CD14-positive monocyte (primary cell): ENCODE data around the gene CDA. TPM values are rescaled to one million over a fixed set of nuclear protein-coding genes. Genes with fewer than 3 reads are reported as not detected.

ENCODE experiments used
- DNase-seq, 3 donors: peaks; one replicate each; pipeline ENCODE4 v3.0.0-alpha.2; 2011 to 2022
- H2AFZ ChIP-seq: 2 replicates; pipeline ENCODE4 v1.6.0; 2012; ENCODE audit warnings: mild to moderate bottlenecking, low read depth, low read length, inconsistent platforms; ENCODE audit not compliant: insufficient read depth, poor library complexity, severe bottlenecking
- H3K27ac ChIP-seq, 2 donors: 1 replicate in 1 of 2; 2 replicates in 1 of 2; pipeline ENCODE4 v1.5.1; 2012 to 2013; ENCODE audit warnings: low read length in 2 of 2, control low read depth in 1 of 2, inconsistent platforms in 1 of 2, low read depth in 1 of 2, mild to moderate bottlenecking in 1 of 2
- H3K27me3 ChIP-seq, 2 donors: one replicate each; pipeline versions ENCODE4 v1.6.0 to v1.6.1; 2011 to 2013; ENCODE audit warnings: low read length in 2 of 2; ENCODE audit not compliant: control insufficient read depth in 2 of 2, insufficient read depth in 2 of 2
- H3K36me3 ChIP-seq, 2 donors: replicated peaks in 1 of 2; 1 replicate in 1 of 2; 2 replicates in 1 of 2; pipeline versions ENCODE4 v1.5.1 to v1.6.1; 2012 to 2013; ENCODE audit warnings: low read length in 2 of 2, control low read depth in 1 of 2, inconsistent platforms in 1 of 2, mild to moderate bottlenecking in 1 of 2; ENCODE audit not compliant: insufficient read depth in 2 of 2, control insufficient read depth in 1 of 2
- H3K4me1 ChIP-seq, 2 donors: 1 replicate in 1 of 2; 2 replicates in 1 of 2; pipeline versions ENCODE4 v1.5.1 to v1.6.1; 2012 to 2013; ENCODE audit warnings: low read length in 2 of 2, control low read depth in 1 of 2, inconsistent platforms in 1 of 2, mild to moderate bottlenecking in 1 of 2, moderate library complexity in 1 of 2; ENCODE audit not compliant: insufficient read depth in 2 of 2, control insufficient read depth in 1 of 2
- H3K4me2 ChIP-seq: replicated peaks from 2 replicates; pipeline ENCODE3; 2012; ENCODE audit warnings: low read length, moderate library complexity, mild to moderate bottlenecking; ENCODE audit not compliant: poor library complexity, severe bottlenecking; ENCODE audit errors: extremely low read depth
- H3K4me3 ChIP-seq, 3 experiments: fragments of 200-600 bp in 1 of 3; sonication (generic) in 1 of 3; replicated peaks in 1 of 3; 1 replicate in 2 of 3; 2 replicates in 1 of 3; pipeline ENCODE4 v1.5.1; 2011 to 2013; ENCODE audit warnings: low read length in 3 of 3, mild to moderate bottlenecking in 3 of 3, control low read depth in 2 of 3, low read depth in 2 of 3, inconsistent platforms in 1 of 3, moderate library complexity in 1 of 3
- H3K79me2 ChIP-seq: 2 replicates; pipeline ENCODE4 v1.6.0; 2012; ENCODE audit warnings: mild to moderate bottlenecking, control low read depth, inconsistent platforms, low read length, moderate library complexity; ENCODE audit not compliant: insufficient read depth
- H3K9ac ChIP-seq: 2 replicates; pipeline ENCODE4 v1.6.0; 2017; ENCODE audit warnings: low read length, mild to moderate bottlenecking; ENCODE audit not compliant: insufficient read depth, poor library complexity, severe bottlenecking
- H3K9me3 ChIP-seq, 2 donors: replicated peaks in 1 of 2; 1 replicate in 1 of 2; 2 replicates in 1 of 2; pipeline versions ENCODE4 v1.5.1 to v1.6.1; 2012 to 2013; ENCODE audit warnings: low read length in 2 of 2, control low read depth in 1 of 2; ENCODE audit not compliant: control insufficient read depth in 1 of 2, insufficient read depth in 1 of 2
- H4K20me1 ChIP-seq: 2 replicates; pipeline ENCODE4 v1.6.0; 2012; ENCODE audit warnings: mild to moderate bottlenecking, low read length, control low read depth, moderate library complexity; ENCODE audit not compliant: insufficient read depth
- H3K27ac Mint-ChIP-seq, 7 donors: one replicate each; pipeline ENCODE4 v1.8.0; 2020; ENCODE audit warnings: mild to moderate bottlenecking in 7 of 7, mixed read lengths in 7 of 7, moderate library complexity in 6 of 7, inconsistent platforms in 2 of 7
- H3K27me3 Mint-ChIP-seq, 3 donors: one replicate each; pipeline ENCODE4 v1.8.0; 2021 to 2022; ENCODE audit warnings: low read depth in 3 of 3, mild to moderate bottlenecking in 3 of 3, mixed read lengths in 3 of 3, moderate library complexity in 3 of 3, inconsistent platforms in 1 of 3
- H3K36me3 Mint-ChIP-seq, 2 donors: one replicate each; pipeline ENCODE4 v1.8.0; 2020; ENCODE audit warnings: mixed read lengths in 2 of 2, inconsistent platforms in 1 of 2, mild to moderate bottlenecking in 1 of 2
- H3K4me1 Mint-ChIP-seq: one replicate; pipeline ENCODE4 v1.8.0; 2020; ENCODE audit warnings: mild to moderate bottlenecking, mixed read lengths
- H3K4me3 Mint-ChIP-seq, 2 donors: one replicate each; pipeline ENCODE4 v1.8.0; 2020; ENCODE audit warnings: mild to moderate bottlenecking in 2 of 2, mixed read lengths in 2 of 2, moderate library complexity in 1 of 2
- H3K9me3 Mint-ChIP-seq, 7 donors: one replicate each; pipeline ENCODE4 v1.8.0; 2020 to 2022; ENCODE audit warnings: mixed read lengths in 7 of 7, mild to moderate bottlenecking in 6 of 7, moderate library complexity in 6 of 7, inconsistent platforms in 2 of 7
- WGBS: methylation state at CpG from one replicate; pipeline ENCODE4 v1.1.5; 2013; ENCODE audit warnings: missing lambda C conversion rate; ENCODE audit not compliant: insufficient coverage; 5-methylcytosine and 5-hydroxymethylcytosine counted together
- intact Hi-C, 2 donors: fragments of 100-400 bp; cut with micrococcal nuclease; formaldehyde crosslinking; loops; one replicate each; pipeline versions ENCODE4 v1.15.0 to v1.15.1; 2023
- polyA plus RNA-seq, 3 donors: library from polyadenylated mRNA; depleted of rRNA in 1 of 3; unstranded in 2 of 3; stranded (reverse) in 1 of 3; fragments of 300-500 nt in 2 of 3; fragments of >200 nt in 1 of 3; fragmentation: Illumina TruSeq in 2 of 3; gene quantifications; 1 replicate in 2 of 3; 2 replicates in 1 of 3; pipeline ENCODE4 v1.2.3, GENCODE V29; 2012 to 2021
- TF ChIP-seq, protein P1 (sequence below): fragments of 200-600 bp; IDR thresholded peaks from one replicate; pipeline ENCODE4 v1.8.0; 2022; ENCODE audit warnings: antibody characterized with exemption, mild to moderate bottlenecking

Gene CDA
- polyA plus RNA-seq, 3 donors, result 113 to 348 (median 217) TPM

DNA sequence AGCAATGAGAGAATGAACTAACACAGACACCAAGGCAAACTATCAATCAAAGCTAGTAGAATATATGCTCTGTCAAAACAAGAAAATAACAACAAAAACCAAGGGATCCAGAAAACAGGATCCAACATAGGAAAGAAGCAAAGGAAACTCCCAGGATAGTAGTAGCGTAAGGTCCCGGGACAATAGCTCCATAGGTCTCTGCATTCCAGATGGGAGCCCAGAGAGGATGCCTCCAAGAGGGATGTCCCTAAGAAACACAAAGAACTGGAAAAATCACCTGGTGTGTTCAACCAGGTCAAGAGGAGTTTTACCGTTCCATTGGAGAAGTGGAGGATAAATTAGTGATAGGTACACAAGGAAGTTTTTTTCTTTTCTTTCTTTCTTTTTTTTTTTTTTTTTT, 42.3 kb upstream of the CDA start:
- peaks cover 49 to 81% (median 54%) of the 10 kb centered on the region in 3 donors for H3K27me3 Mint-ChIP-seq
- TF ChIP-seq, protein P1, sequence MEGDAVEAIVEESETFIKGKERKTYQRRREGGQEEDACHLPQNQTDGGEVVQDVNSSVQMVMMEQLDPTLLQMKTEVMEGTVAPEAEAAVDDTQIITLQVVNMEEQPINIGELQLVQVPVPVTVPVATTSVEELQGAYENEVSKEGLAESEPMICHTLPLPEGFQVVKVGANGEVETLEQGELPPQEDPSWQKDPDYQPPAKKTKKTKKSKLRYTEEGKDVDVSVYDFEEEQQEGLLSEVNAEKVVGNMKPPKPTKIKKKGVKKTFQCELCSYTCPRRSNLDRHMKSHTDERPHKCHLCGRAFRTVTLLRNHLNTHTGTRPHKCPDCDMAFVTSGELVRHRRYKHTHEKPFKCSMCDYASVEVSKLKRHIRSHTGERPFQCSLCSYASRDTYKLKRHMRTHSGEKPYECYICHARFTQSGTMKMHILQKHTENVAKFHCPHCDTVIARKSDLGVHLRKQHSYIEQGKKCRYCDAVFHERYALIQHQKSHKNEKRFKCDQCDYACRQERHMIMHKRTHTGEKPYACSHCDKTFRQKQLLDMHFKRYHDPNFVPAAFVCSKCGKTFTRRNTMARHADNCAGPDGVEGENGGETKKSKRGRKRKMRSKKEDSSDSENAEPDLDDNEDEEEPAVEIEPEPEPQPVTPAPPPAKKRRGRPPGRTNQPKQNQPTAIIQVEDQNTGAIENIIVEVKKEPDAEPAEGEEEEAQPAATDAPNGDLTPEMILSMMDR, result no peak
- WGBS, result 96% methylated on average over 2 of the region's 3 CpGs

GRCh38 chr1:20551161-20551560, 37.7 kb upstream of the CDA start:
- WGBS, result 76% methylated on average over 2 of the region's 3 CpGs
- no peak overlapping the region for H3K4me2 ChIP-seq
- no peak overlapping the region for H3K9ac ChIP-seq
- H3K4me3 ChIP-seq, result no peak overlapping the region
- H2AFZ ChIP-seq, result no peak overlapping the region
- H3K9me3 ChIP-seq, result peaks cover 4 to 15% of the 10 kb centered on the region in 2 donors
- intact Hi-C loops, result no loop called here
- no peak overlapping the region for H3K27ac ChIP-seq
- Mint-ChIP-seq H3K36me3 (peaks cover 0 to 2% of the 10 kb centered on the region in 2 donors), H3K27me3 (peaks cover 56 to 66% (median 61%) of the 10 kb centered on the region in 3 donors), H3K4me3 (peak overlapping the region in 1 of 2 donors; percentile 47), H3K9me3 (peaks cover 0 to 24% (median 9%) of the 10 kb centered on the region in 7 donors), H3K27ac (no peak overlapping the region), H3K4me1 (peaks cover 5% of the 10 kb centered on the region)
- peaks cover 40 to 56% of the 10 kb centered on the region in 2 donors for H3K27me3 ChIP-seq
- H3K36me3 ChIP-seq, result no peaks in the 10 kb centered on the region
- TF ChIP-seq, protein P1, result no peak
- no peaks in the 10 kb centered on the region for H3K79me2 ChIP-seq
- no peak for DNase-seq
- no peaks in the 10 kb centered on the region for H4K20me1 ChIP-seq
- H3K4me1 ChIP-seq, result no peaks in the 10 kb centered on the region

More for the DNA sequence above, 42.3 kb upstream of the CDA start:
- Mint-ChIP-seq H3K27ac (no peak overlapping the region), H3K9me3 (peaks cover 0 to 12% (median 9%) of the 10 kb centered on the region in 7 donors), H3K36me3 (no peaks in the 10 kb centered on the region), H3K4me1 (no peaks in the 10 kb centered on the region), H3K4me3 (peak overlapping the region in 1 of 2 donors; percentile 60)
- Histone ChIP-seq H3K4me1 (no peaks in the 10 kb centered on the region), H3K9me3 (peaks cover 4 to 6% of the 10 kb centered on the region in 2 donors), H3K79me2 (no peaks in the 10 kb centered on the region), H3K27me3 (peaks cover 8 to 24% of the 10 kb centered on the region in 2 donors), H3K4me3 (no peak overlapping the region), H3K36me3 (no peaks in the 10 kb centered on the region), H4K20me1 (no peaks in the 10 kb centered on the region), H3K27ac (no peak overlapping the region), H3K4me2 (no peak overlapping the region), H3K9ac (no peak overlapping the region), H2AFZ (no peak overlapping the region)
- intact Hi-C loops, result no loop called here
- DNase-seq, result no peak
